Measurements from ENCODE around the gene CHID1.

GRCh38 chr11:836700-837099 lies 73.9 kb downstream of the CHID1 start:
- no peak for TF ChIP-seq CTCF (IDR thresholded peaks at IDR 0.05)
- TF ChIP-seq EZH2 (IDR thresholded peaks at IDR 0.05; ENCODE audit: borderline replicate concordance, insufficient read depth, low read depth, low read length, poor library complexity, severe bottlenecking): no peak
